Kidney (tissue), 14 donors: ENCODE results near the gene MYL5. TPM values are rescaled to one million over a fixed set of nuclear protein-coding genes. Genes with fewer than 3 reads are reported as not detected.

Experiments used
- DNase-seq, 5 donors: peaks; one replicate each; pipeline ENCODE4 v3.0.0-alpha.2; 2013 to 2020
- FAIRE-seq: peaks from 2 replicates; lab custom pipeline; 2012; peaks lifted over from hg19 to GRCh38; lab: Jason Lieb, UNC
- H3K27ac ChIP-seq, 2 donors: one replicate each; pipeline ENCODE4 v1.7.0; 2013; ENCODE audit warnings: low read depth in 2 of 2, low read length in 2 of 2, inconsistent platforms in 1 of 2
- H3K27me3 ChIP-seq: one replicate; pipeline ENCODE4 v1.7.1; 2013; ENCODE audit warnings: low read length, inconsistent platforms; ENCODE audit not compliant: control insufficient read depth, insufficient read depth
- H3K36me3 ChIP-seq, 3 donors: one replicate each; pipeline versions ENCODE4 v1.7.0 to v1.7.1; 2013; ENCODE audit warnings: low read length in 3 of 3, control low read depth in 1 of 3, inconsistent platforms in 1 of 3; ENCODE audit not compliant: insufficient read depth in 3 of 3, control insufficient read depth in 2 of 3
- H3K4me1 ChIP-seq, 3 donors: one replicate each; pipeline versions ENCODE4 v1.7.0 to v1.7.1; 2013; ENCODE audit warnings: low read length in 3 of 3, inconsistent platforms in 1 of 3, low read depth in 1 of 3; ENCODE audit not compliant: control insufficient read depth in 2 of 3, insufficient read depth in 2 of 3
- H3K4me3 ChIP-seq, 3 donors: one replicate each; pipeline versions ENCODE4 v1.7.0 to v1.8.1; 2013; ENCODE audit warnings: low read length in 3 of 3, control low read depth in 1 of 3, inconsistent platforms in 1 of 3
- H3K9ac ChIP-seq, 3 donors: one replicate each; pipeline versions ENCODE4 v1.7.0 to v1.7.1; 2013; ENCODE audit warnings: low read length in 3 of 3, control low read depth in 1 of 3, inconsistent platforms in 1 of 3
- H3K9me3 ChIP-seq, 3 donors: one replicate each; pipeline versions ENCODE4 v1.7.0 to v1.7.1; 2013; ENCODE audit warnings: low read length in 3 of 3, control low read depth in 1 of 3, inconsistent platforms in 1 of 3; ENCODE audit not compliant: control insufficient read depth in 2 of 3, insufficient read depth in 1 of 3
- intact Hi-C: fragments of 100-400 bp; cut with DNase I; formaldehyde crosslinking; loops from one replicate; pipeline ENCODE4 v1.11.1; 2022
- polyA plus RNA-seq: library from polyadenylated mRNA; stranded (reverse); fragments of 350-450 nt; fragmentation: Illumina TruSeq; extraction: RNeasy Lipid Tissue Mini Kit (QIAGEN cat#74804); gene quantifications from one replicate; pipeline ENCODE4 v1.2.3, GENCODE V29; 2014; ENCODE audit warnings: low read depth, low replicate concordance; ENCODE audit not compliant: insufficient read depth
- total RNA-seq: library from RNA; stranded (reverse); fragmentation: NEBNext Ultra II Directional; extraction: Animal tissue kit (Norgen Biotek cat#: 25700); gene quantifications from one replicate; pipeline ENCODE4 v1.2.1, GENCODE V29; 2021
- TF ChIP-seq, protein P1 (sequence below): IDR thresholded peaks from 3 replicates; pipeline ENCODE4 v1.5.1; 2012; ENCODE audit warnings: mild to moderate bottlenecking, moderate library complexity, borderline replicate concordance; ENCODE audit not compliant: insufficient read depth; ENCODE audit errors: extremely low read depth
- donor health status: control.
- donor health status: control.
- donor health status: control.
- donor health status: control.
- donor health status: control.
- donor health status: DM: yes; HTN: yes; CAD: no.
- donor health status: Normal renal cell carcinoma (clear cell type).

The MYL5 gene
- total and polyA plus RNA-seq, 2 donors from 2014 or later, result 17.9 to 29.6 TPM

DNA sequence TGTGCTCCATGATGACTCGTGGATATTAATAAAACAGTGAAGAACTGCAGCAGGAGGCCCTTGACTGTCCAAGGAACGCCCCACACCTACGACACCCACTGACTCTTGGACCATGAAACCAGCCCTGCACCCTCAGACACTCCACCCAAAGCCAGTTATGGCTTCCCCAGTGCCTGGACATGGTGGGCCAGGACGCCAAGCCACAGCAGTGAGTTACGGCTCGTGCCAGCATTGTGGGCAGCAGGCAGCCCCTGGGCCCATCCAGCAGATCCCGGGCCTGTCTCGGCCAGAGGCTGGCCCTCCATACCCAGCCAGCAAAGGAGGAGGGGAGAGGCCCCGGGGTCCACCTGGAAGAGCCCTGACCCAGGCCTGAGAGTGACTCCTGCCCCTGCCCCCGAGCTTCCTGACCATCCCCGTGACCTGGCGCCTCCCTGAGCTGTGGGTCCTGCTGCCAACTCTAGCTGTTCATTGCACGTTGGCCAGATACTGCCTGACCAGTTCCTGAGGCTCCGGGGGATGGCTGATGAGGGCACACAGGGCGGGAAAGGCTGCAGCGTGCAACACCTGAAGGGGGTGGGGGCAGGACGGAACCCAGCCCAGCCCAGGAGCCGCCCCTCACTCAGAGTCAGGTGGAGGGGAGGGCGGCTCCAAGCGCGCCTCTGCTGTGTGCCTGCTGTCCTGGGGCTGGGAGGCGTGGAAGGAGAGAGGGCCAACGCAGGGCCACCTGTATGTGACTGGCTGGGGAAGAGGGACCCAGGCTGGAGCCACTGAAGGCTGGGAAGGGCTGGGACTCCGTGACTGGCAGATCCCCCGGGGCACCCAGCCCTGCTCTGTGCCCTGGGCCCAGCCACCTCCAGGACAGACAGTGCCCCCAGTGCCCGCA, 13.9 kb downstream of the MYL5 start:
- TF ChIP-seq, protein P1, sequence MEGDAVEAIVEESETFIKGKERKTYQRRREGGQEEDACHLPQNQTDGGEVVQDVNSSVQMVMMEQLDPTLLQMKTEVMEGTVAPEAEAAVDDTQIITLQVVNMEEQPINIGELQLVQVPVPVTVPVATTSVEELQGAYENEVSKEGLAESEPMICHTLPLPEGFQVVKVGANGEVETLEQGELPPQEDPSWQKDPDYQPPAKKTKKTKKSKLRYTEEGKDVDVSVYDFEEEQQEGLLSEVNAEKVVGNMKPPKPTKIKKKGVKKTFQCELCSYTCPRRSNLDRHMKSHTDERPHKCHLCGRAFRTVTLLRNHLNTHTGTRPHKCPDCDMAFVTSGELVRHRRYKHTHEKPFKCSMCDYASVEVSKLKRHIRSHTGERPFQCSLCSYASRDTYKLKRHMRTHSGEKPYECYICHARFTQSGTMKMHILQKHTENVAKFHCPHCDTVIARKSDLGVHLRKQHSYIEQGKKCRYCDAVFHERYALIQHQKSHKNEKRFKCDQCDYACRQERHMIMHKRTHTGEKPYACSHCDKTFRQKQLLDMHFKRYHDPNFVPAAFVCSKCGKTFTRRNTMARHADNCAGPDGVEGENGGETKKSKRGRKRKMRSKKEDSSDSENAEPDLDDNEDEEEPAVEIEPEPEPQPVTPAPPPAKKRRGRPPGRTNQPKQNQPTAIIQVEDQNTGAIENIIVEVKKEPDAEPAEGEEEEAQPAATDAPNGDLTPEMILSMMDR, result no peak
- Histone ChIP-seq H3K9ac (peak overlapping the region in 2 of 3 donors; percentile 32 to 61), H3K27me3 (no peaks in the 10 kb centered on the region), H3K4me3 (peak overlapping the region in 1 of 3 donors; percentile 51), H3K4me1 (peaks cover 0 to 29% (median 4%) of the 10 kb centered on the region in 3 donors), H3K36me3 (no peaks in the 10 kb centered on the region), H3K27ac (peak overlapping the region in 1 of 2 donors; percentile 53), H3K9me3 (no peaks in the 10 kb centered on the region)
- peak in 2 of 5 donors; percentile 66 to 85 for DNase-seq
- FAIRE-seq, result no peak
- intact Hi-C loops, result no loop called here

DNA sequence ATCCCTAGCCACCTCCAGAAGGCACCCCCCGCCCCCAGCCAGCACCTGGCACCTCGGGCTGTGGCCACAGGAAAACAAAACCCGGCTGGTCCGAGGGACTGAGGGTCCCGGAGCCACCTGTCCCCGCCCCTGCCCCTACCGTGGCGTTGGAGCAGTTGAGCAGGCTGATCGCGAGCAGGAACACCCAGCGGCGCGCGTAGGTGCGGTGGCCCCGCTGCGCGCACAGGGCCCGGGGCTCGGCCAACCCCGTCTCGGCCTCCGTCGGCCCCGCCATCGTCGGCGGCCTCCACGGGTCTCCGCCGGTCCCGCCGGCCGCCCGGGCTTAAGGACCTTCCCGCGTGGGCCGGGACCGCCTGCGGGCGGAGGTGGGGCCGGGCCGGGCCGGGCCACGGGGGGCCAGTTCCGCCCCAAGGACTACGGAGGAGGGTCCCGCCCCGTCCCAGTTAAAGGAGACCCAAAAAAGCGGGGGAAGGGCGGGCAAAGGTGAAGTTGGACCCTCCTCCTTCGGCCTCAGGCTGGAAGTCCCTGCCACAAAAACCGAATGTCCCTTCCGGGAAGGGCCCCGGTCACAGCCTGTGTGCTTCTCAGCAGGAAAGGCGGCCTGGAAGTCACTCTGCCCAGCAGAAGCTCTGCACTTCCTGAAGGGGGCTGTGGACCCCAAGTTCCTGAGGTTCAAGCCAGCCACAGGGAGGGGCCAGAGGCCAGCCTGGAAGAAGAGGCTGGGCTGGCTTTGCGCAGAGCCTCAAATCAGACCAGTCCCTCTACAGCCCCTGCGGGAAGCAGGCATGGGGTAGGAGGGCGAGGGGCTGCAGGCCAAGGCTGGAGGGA, 14.7 kb downstream of the MYL5 start, which contains the start of gene SLC49A3:
TSS of gene SLC49A3 (minus strand) at position 298 of the 828 bp plus-strand sequence. CDS start at position 274, 24 bp downstream.
- DNase-seq (peak in 3 of 5 donors; percentile 45 to 82 (median 62)), FAIRE-seq (no peak)
- peak within 1 kb of the TSS in 2 of 3 donors; percentile 9 to 51 for H3K4me3 ChIP-seq
- H3K27ac ChIP-seq, result peak within 1 kb of the TSS; percentile 32 to 61
- peak within 1 kb of the TSS in 2 of 3 donors; percentile 37 to 61 for H3K9ac ChIP-seq
- intact Hi-C loops, result no loop called here
- no peaks in the 10 kb centered on the region for H3K27me3 ChIP-seq
- peaks cover 0 to 29% (median 4%) of the 10 kb centered on the region in 3 donors for H3K4me1 ChIP-seq
- H3K9me3 ChIP-seq, result no peaks in the 10 kb centered on the region
- no peaks in the 10 kb centered on the region for H3K36me3 ChIP-seq
- TF ChIP-seq, protein P1, result no peak

- Histone ChIP-seq H3K9ac (peak overlapping the region in 1 of 3 donors; percentile 37), H3K36me3 (no peaks in the 10 kb centered on the region), H3K4me1 (peaks cover 0 to 29% (median 4%) of the 10 kb centered on the region in 3 donors), H3K27me3 (no peaks in the 10 kb centered on the region), H3K27ac (no peak overlapping the region), H3K9me3 (no peaks in the 10 kb centered on the region), H3K4me3 (peak overlapping the region in 1 of 3 donors; percentile 51)
- intact Hi-C loops, result no loop called here
- TF ChIP-seq, protein P1, result no peak
- DNase-seq, result peak in 1 of 5 donors; percentile 63
- FAIRE-seq, result no peak
Measured at GRCh38 chr4:689723-690122, 15.4 kb downstream of the MYL5 start.
